ENCODE results near the gene RNF5.
"Not testable (repeated sequence)": the region's sequence is repeated elsewhere in the genome, so short reads cannot be mapped to it uniquely, and the experiment has no call there.

RNF5 gene

GRCh38 chr6:32187009-32187709 is 9.0 kb downstream of the RNF5 start:
- H3K4me1 Mint-ChIP-seq, result peaks cover 42% of the 10 kb centered on the region
- CTCF ChIA-PET, result no interaction called here
- H3K27me3 Mint-ChIP-seq, result peaks cover 5% of the 10 kb centered on the region
- H3K4me3 Mint-ChIP-seq, result peak overlapping the region; percentile 53
- H3K27ac Mint-ChIP-seq, result peak overlapping the region; percentile 85
- H3K36me3 Mint-ChIP-seq, result peaks cover 69% of the 10 kb centered on the region
- DNase-seq, result no peak
- H3K9me3 Mint-ChIP-seq, result no peaks in the 10 kb centered on the region

- Mint-ChIP-seq H3K27ac (peak overlapping the region; percentile 85), H3K4me3 (peak overlapping the region; percentile 92), H3K36me3 (peaks cover 70% of the 10 kb centered on the region), H3K4me1 (peaks cover 40% of the 10 kb centered on the region)
- H3K27me3 Mint-ChIP-seq, DNase-seq, CTCF ChIA-PET, H3K9me3 Mint-ChIP-seq: not testable (repeated sequence)
Measured at GRCh38 chr6:32187725-32188380, 9.6 kb downstream of the RNF5 start.

GRCh38 chr6:32188381-32189068 is 10.3 kb downstream of the RNF5 start:
- CTCF ChIA-PET, result no interaction called here
- peaks cover 45% of the 10 kb centered on the region for H3K4me1 Mint-ChIP-seq
- H3K27me3 Mint-ChIP-seq, result peaks cover 5% of the 10 kb centered on the region
- H3K4me3 Mint-ChIP-seq, result peak overlapping the region; percentile 92
- H3K36me3 Mint-ChIP-seq, result peaks cover 70% of the 10 kb centered on the region
- H3K9me3 Mint-ChIP-seq, result no peaks in the 10 kb centered on the region
- no peak for DNase-seq
- peak overlapping the region; percentile 90 for H3K27ac Mint-ChIP-seq

- Mint-ChIP-seq H3K9me3 (no peaks in the 10 kb centered on the region), H3K27me3 (peaks cover 5% of the 10 kb centered on the region), H3K4me3 (peak overlapping the region; percentile 92), H3K36me3 (peaks cover 66% of the 10 kb centered on the region), H3K4me1 (peaks cover 52% of the 10 kb centered on the region), H3K27ac (peak overlapping the region; percentile 90)
- CTCF ChIA-PET, result no interaction called here
- DNase-seq, result no peak
Measured at GRCh38 chr6:32189069-32189741, 11.0 kb downstream of the RNF5 start.

GRCh38 chr6:32189742-32190053 is 11.5 kb downstream of the RNF5 start:
- DNase-seq, result no peak
- Mint-ChIP-seq H3K4me3 (peak overlapping the region; percentile 92), H3K27ac (peak overlapping the region; percentile 90), H3K27me3 (peaks cover 5% of the 10 kb centered on the region), H3K9me3 (no peaks in the 10 kb centered on the region), H3K4me1 (peaks cover 57% of the 10 kb centered on the region), H3K36me3 (peaks cover 65% of the 10 kb centered on the region)
- CTCF ChIA-PET, result no interaction called here

GRCh38 chr6:32190054-32190851 is 12.0 kb downstream of the RNF5 start, which contains the start of gene PBX2:
TSS of gene PBX2 (minus strand) at chr6:32190202. CDS start at chr6:32189915, 287 bp downstream.
- peak; percentile 94 for DNase-seq
- H3K27ac Mint-ChIP-seq, result peak within 1 kb of the TSS; percentile 98
- H3K27me3 Mint-ChIP-seq, result peaks cover 5% of the 10 kb centered on the region
- peaks cover 63% of the 10 kb centered on the region for H3K4me1 Mint-ChIP-seq
- H3K9me3 Mint-ChIP-seq, result no peaks in the 10 kb centered on the region
- H3K36me3 Mint-ChIP-seq, result peaks cover 65% of the 10 kb centered on the region
- peak within 1 kb of the TSS; percentile 100 for H3K4me3 Mint-ChIP-seq
- CTCF ChIA-PET, result interaction anchor here (0.9 to 1.7 kb wide), 3 partner anchors 8 to 72 kb away, joined by 5 to 6 read pairs (median 5); no protein-coding TSS in a partner anchor

- H3K4me1 Mint-ChIP-seq, result peaks cover 59% of the 10 kb centered on the region
- CTCF ChIA-PET, result interaction anchor here (0.9 to 1.7 kb wide), 3 partner anchors 9 to 73 kb away, joined by 5 to 6 read pairs (median 5); no protein-coding TSS in a partner anchor
- H3K4me3 Mint-ChIP-seq, result peak overlapping the region; percentile 100
- peak overlapping the region; percentile 98 for H3K27ac Mint-ChIP-seq
- no peak for DNase-seq
- H3K27me3 Mint-ChIP-seq, result peaks cover 5% of the 10 kb centered on the region
- H3K36me3 Mint-ChIP-seq, result peaks cover 58% of the 10 kb centered on the region
- no peaks in the 10 kb centered on the region for H3K9me3 Mint-ChIP-seq
Measured at GRCh38 chr6:32190911-32191677, 12.9 kb downstream of the RNF5 start.

- peaks cover 50% of the 10 kb centered on the region for H3K36me3 Mint-ChIP-seq
- DNase-seq, result no peak
- peak overlapping the region; percentile 98 for H3K27ac Mint-ChIP-seq
- H3K4me1 Mint-ChIP-seq, result peaks cover 56% of the 10 kb centered on the region
- no peaks in the 10 kb centered on the region for H3K9me3 Mint-ChIP-seq
- CTCF ChIA-PET, result interaction anchor here (0.8 to 1.7 kb wide), 5 partner anchors 9 to 74 kb away, joined by 3 to 6 read pairs (median 5); no protein-coding TSS in a partner anchor
- H3K27me3 Mint-ChIP-seq, result peaks cover 5% of the 10 kb centered on the region
- peak overlapping the region; percentile 100 for H3K4me3 Mint-ChIP-seq
Measured at GRCh38 chr6:32191696-32192607, 13.7 kb downstream of the RNF5 start.

- Mint-ChIP-seq H3K9me3 (no peaks in the 10 kb centered on the region), H3K4me3 (peak within 1 kb of the TSS; percentile 100), H3K4me1 (peaks cover 51% of the 10 kb centered on the region), H3K27me3 (peaks cover 5% of the 10 kb centered on the region), H3K27ac (peak within 1 kb of the TSS; percentile 98), H3K36me3 (peaks cover 43% of the 10 kb centered on the region)
- CTCF ChIA-PET, result interaction anchor here (0.8 to 1.6 kb wide), 3 partner anchors 10 to 64 kb away, joined by 3 to 6 read pairs (median 5); no protein-coding TSS in a partner anchor
- peak; percentile 79 for DNase-seq
Measured at GRCh38 chr6:32192608-32193039, 14.4 kb downstream of the RNF5 start, which contains the start of gene GPSM3. TSS of gene GPSM3 (minus strand) at chr6:32192643. CDS start at chr6:32192513, 130 bp downstream.

- CTCF ChIA-PET, result interaction anchor here (0.8 to 1.6 kb wide), 3 partner anchors 11 to 64 kb away, joined by 3 to 6 read pairs (median 5); no protein-coding TSS in a partner anchor
- H3K9me3 Mint-ChIP-seq, DNase-seq, H3K27me3 Mint-ChIP-seq: not testable (repeated sequence)
- Mint-ChIP-seq H3K4me3 (peak overlapping the region; percentile 100), H3K36me3 (peaks cover 39% of the 10 kb centered on the region), H3K4me1 (peaks cover 46% of the 10 kb centered on the region), H3K27ac (peak overlapping the region; percentile 98)
Measured at GRCh38 chr6:32193096-32193495, 14.9 kb downstream of the RNF5 start.

- peaks cover 28% of the 10 kb centered on the region for H3K36me3 Mint-ChIP-seq
- CTCF ChIA-PET, result interaction anchor here (0.6 to 1.6 kb wide), 4 partner anchors 40 to 408 kb away, joined by 3 to 4 read pairs (median 3); no protein-coding TSS in a partner anchor
- peaks cover 8% of the 10 kb centered on the region for H3K27me3 Mint-ChIP-seq
- H3K4me3 Mint-ChIP-seq, result peak overlapping the region; percentile 94
- peaks cover 34% of the 10 kb centered on the region for H3K4me1 Mint-ChIP-seq
- no peak overlapping the region for H3K27ac Mint-ChIP-seq
- H3K9me3 Mint-ChIP-seq, result no peaks in the 10 kb centered on the region
- no peak for DNase-seq
Measured at GRCh38 chr6:32194388-32194787, 16.2 kb downstream of the RNF5 start.
